Measurements from ENCODE around the gene MYL7. TPM values are rescaled to one million over a fixed set of nuclear protein-coding genes. Genes with fewer than 3 reads are reported as not detected.
A peak's percentile ranks its signal among the peaks of the same experiment; 100 is the strongest.

The MYL7 gene
- polyA plus RNA-seq, 6 donors from 2014 or later = not detected

GRCh38 chr7:44113764-44114354 is 27.3 kb downstream of the MYL7 start:
- ATAC-seq (ENCODE audit: low read depth in 2 of 2) (no peak), DNase-seq (no peak)
- Mint-ChIP-seq H3K36me3 (peaks cover 0 to 8% of the 10 kb centered on the region in 2 donors), H3K9me3 (no peaks in the 10 kb centered on the region), H3K27ac (peak overlapping the region in 2 of 6 donors; percentile 72 to 88), H3K4me1 (peaks cover 0 to 9% (median 5%) of the 10 kb centered on the region in 3 donors), H3K4me3 (no peak overlapping the region), H3K27me3 (no peaks in the 10 kb centered on the region)

GRCh38 chr7:44112997-44113763 is 28.0 kb downstream of the MYL7 start:
- no peak for DNase-seq
- Mint-ChIP-seq H3K27me3 (no peaks in the 10 kb centered on the region), H3K36me3 (peaks cover 0 to 5% of the 10 kb centered on the region in 2 donors), H3K27ac (peak overlapping the region in 1 of 6 donors; percentile 42), H3K4me3 (no peak overlapping the region), H3K4me1 (peaks cover 0 to 11% (median 5%) of the 10 kb centered on the region in 3 donors), H3K9me3 (no peaks in the 10 kb centered on the region)
- ATAC-seq (ENCODE audit: low read depth in 2 of 2) = no peak

GRCh38 chr7:44112231-44112996 is 28.7 kb downstream of the MYL7 start:
- no peak overlapping the region for H3K27ac Mint-ChIP-seq
- H3K9me3 Mint-ChIP-seq = no peaks in the 10 kb centered on the region
- no peak overlapping the region for H3K4me3 Mint-ChIP-seq
- DNase-seq (no peak), ATAC-seq (ENCODE audit: low read depth in 2 of 2) (no peak)
- H3K4me1 Mint-ChIP-seq = peaks cover 0 to 6% (median 2%) of the 10 kb centered on the region in 3 donors
- no peaks in the 10 kb centered on the region for H3K36me3 Mint-ChIP-seq
- no peaks in the 10 kb centered on the region for H3K27me3 Mint-ChIP-seq

- ATAC-seq (ENCODE audit: low read depth in 2 of 2) (no peak), DNase-seq (no peak)
- Mint-ChIP-seq H3K9me3 (no peaks in the 10 kb centered on the region), H3K36me3 (no peaks in the 10 kb centered on the region), H3K27me3 (no peaks in the 10 kb centered on the region), H3K4me3 (no peak overlapping the region), H3K4me1 (peaks cover 0 to 4% (median 0%) of the 10 kb centered on the region in 3 donors), H3K27ac (peak overlapping the region in 1 of 6 donors; percentile 15)
Observed at GRCh38 chr7:44111761-44112160, 29.4 kb downstream of the MYL7 start.

- H3K4me1 Mint-ChIP-seq = peaks cover 2 to 8% (median 4%) of the 10 kb centered on the region in 3 donors
- no peaks in the 10 kb centered on the region for H3K9me3 Mint-ChIP-seq
- no peak for ATAC-seq (ENCODE audit: low read depth in 2 of 2)
- no peaks in the 10 kb centered on the region for H3K27me3 Mint-ChIP-seq
- DNase-seq = no peak
- no peaks in the 10 kb centered on the region for H3K36me3 Mint-ChIP-seq
- H3K27ac Mint-ChIP-seq = no peak overlapping the region
- H3K4me3 Mint-ChIP-seq = no peak overlapping the region
Observed at GRCh38 chr7:44110719-44111635, 30.2 kb downstream of the MYL7 start.

- DNase-seq (no peak), ATAC-seq (ENCODE audit: low read depth in 2 of 2) (no peak)
- no peaks in the 10 kb centered on the region for H3K9me3 Mint-ChIP-seq
- peaks cover 12 to 18% (median 14%) of the 10 kb centered on the region in 3 donors for H3K4me1 Mint-ChIP-seq
- H3K27ac Mint-ChIP-seq = no peak overlapping the region
- no peaks in the 10 kb centered on the region for H3K27me3 Mint-ChIP-seq
- H3K36me3 Mint-ChIP-seq = no peaks in the 10 kb centered on the region
- H3K4me3 Mint-ChIP-seq = no peak overlapping the region
Observed at GRCh38 chr7:44109991-44110390, 31.1 kb downstream of the MYL7 start.

- no peak for ATAC-seq (ENCODE audit: low read depth in 2 of 2)
- no peak for DNase-seq
- H3K9me3 Mint-ChIP-seq = no peaks in the 10 kb centered on the region
- no peaks in the 10 kb centered on the region for H3K27me3 Mint-ChIP-seq
- no peak overlapping the region for H3K4me3 Mint-ChIP-seq
- peak overlapping the region in 1 of 6 donors; percentile 29 for H3K27ac Mint-ChIP-seq
- peaks cover 13 to 19% (median 16%) of the 10 kb centered on the region in 3 donors for H3K4me1 Mint-ChIP-seq
- H3K36me3 Mint-ChIP-seq = no peaks in the 10 kb centered on the region
Observed at GRCh38 chr7:44108768-44109750, 32.1 kb downstream of the MYL7 start.

GRCh38 chr7:44107961-44108767 is 33.0 kb downstream of the MYL7 start:
- ATAC-seq (ENCODE audit: low read depth in 2 of 2) = no peak
- H3K27ac Mint-ChIP-seq = peak overlapping the region in 1 of 6 donors; percentile 29
- no peaks in the 10 kb centered on the region for H3K9me3 Mint-ChIP-seq
- no peak for DNase-seq
- no peaks in the 10 kb centered on the region for H3K36me3 Mint-ChIP-seq
- H3K4me1 Mint-ChIP-seq = peaks cover 19 to 24% (median 21%) of the 10 kb centered on the region in 3 donors
- H3K27me3 Mint-ChIP-seq = no peaks in the 10 kb centered on the region
- no peak overlapping the region for H3K4me3 Mint-ChIP-seq

- Mint-ChIP-seq H3K27me3 (no peaks in the 10 kb centered on the region), H3K36me3 (no peaks in the 10 kb centered on the region), H3K4me1 (peaks cover 26 to 32% (median 28%) of the 10 kb centered on the region in 3 donors), H3K27ac (no peak overlapping the region), H3K9me3 (no peaks in the 10 kb centered on the region), H3K4me3 (peak overlapping the region in 1 of 8 donors; percentile 50)
- DNase-seq = no peak
- ATAC-seq (ENCODE audit: low read depth in 2 of 2) = no peak
Observed at GRCh38 chr7:44107116-44107960, 33.8 kb downstream of the MYL7 start.

- peak overlapping the region in 3 of 6 donors; percentile 63 to 83 (median 63) for H3K27ac Mint-ChIP-seq
- H3K36me3 Mint-ChIP-seq = no peaks in the 10 kb centered on the region
- no peak for ATAC-seq (ENCODE audit: low read depth in 2 of 2)
Observed at GRCh38 chr7:44106311-44107065, 34.6 kb downstream of the MYL7 start.

More at GRCh38 chr7:44106311-44107065, 34.6 kb downstream of the MYL7 start:
- DNase-seq = no peak
- Mint-ChIP-seq H3K27me3 (no peaks in the 10 kb centered on the region), H3K4me1 (peaks cover 30 to 38% (median 34%) of the 10 kb centered on the region in 3 donors), H3K4me3 (peak overlapping the region in 4 of 8 donors; percentile 76 to 95 (median 91)), H3K9me3 (no peaks in the 10 kb centered on the region)

All from naive B cell (primary cell).